Thyroid gland (tissue), 4 donors: Measurements from ENCODE around the gene MRPL27. TPM values are rescaled to one million over a fixed set of nuclear protein-coding genes. Genes with fewer than 3 reads are reported as not detected.
"Not testable (repeated sequence)": the region's sequence is repeated elsewhere in the genome, so short reads cannot be mapped to it uniquely, and the experiment has no call there.

ENCODE experiments used
- DNase-seq, 2 donors: peaks; one replicate each; pipeline ENCODE4 v3.0.0-alpha.2; 2019
- H3K27ac ChIP-seq, 3 donors: fragments of 200-600 bp; sonication (generic); 1 replicate in 2 of 3; 2 replicates in 1 of 3; pipeline ENCODE4 v1.5.1; 2016 to 2019; ENCODE audit warnings: mild to moderate bottlenecking in 1 of 3, moderate library complexity in 1 of 3
- H3K27me3 ChIP-seq: fragments of 200-600 bp; sonication (generic); one replicate; pipeline ENCODE4 v1.5.1; 2019
- H3K36me3 ChIP-seq, 2 donors: fragments of 200-600 bp; sonication (generic); one replicate each; pipeline ENCODE4 v1.5.1; 2016 to 2019
- H3K4me1 ChIP-seq, 2 donors: fragments of 200-600 bp; sonication (generic); one replicate each; pipeline ENCODE4 v1.5.1; 2017 to 2019
- H3K4me3 ChIP-seq, 3 donors: fragments of 200-600 bp; sonication (generic); replicated peaks in 1 of 3; 1 replicate in 2 of 3; 2 replicates in 1 of 3; pipeline ENCODE4 v1.5.1; 2016; ENCODE audit warnings: mild to moderate bottlenecking in 1 of 3
- H3K9me3 ChIP-seq: fragments of 200-600 bp; sonication (generic); one replicate; pipeline ENCODE4 v1.5.1; 2017
- CTCF ChIP-seq, 6 experiments: fragments of 200-600 bp in 3 of 6; fragments of 450-650 bp in 3 of 6; sonication (generic) in 3 of 6; IDR thresholded peaks; one replicate each; pipeline ENCODE4 v1.5.1; 2016 to 2019; ENCODE audit warnings: antibody characterized with exemption in 6 of 6, mild to moderate bottlenecking in 2 of 6, inconsistent platforms in 1 of 6, moderate library complexity in 1 of 6
- POLR2A ChIP-seq, 2 donors: fragments of 450-650 bp; IDR thresholded peaks; one replicate each; pipeline ENCODE4 v1.6.1; 2017; ENCODE audit warnings: antibody characterized with exemption in 2 of 2, mild to moderate bottlenecking in 2 of 2, moderate library complexity in 1 of 2
- WGBS, 2 donors: methylation state at CpG; one replicate each; pipeline ENCODE4 v1.1.5; 2017; 5-methylcytosine and 5-hydroxymethylcytosine counted together
- intact Hi-C: fragments of 100-400 bp; cut with DNase I; formaldehyde crosslinking; loops from one replicate; pipeline ENCODE4 v1.15.1; 2023
- total RNA-seq, 4 donors: library from RNA; depleted of rRNA; stranded (reverse); fragments of >200 nt; gene quantifications; one replicate each; pipeline ENCODE4 v1.2.3, GENCODE V29; 2016

Gene MRPL27
- total RNA-seq, 4 donors from 2014 or later, result 44.6 to 115 (median 80.8) TPM

GRCh38 chr17:50339381-50339780 is 33.6 kb downstream of the MRPL27 start:
- H3K36me3 ChIP-seq, result no peaks in the 10 kb centered on the region
- H3K4me3 ChIP-seq, result no peak overlapping the region
- H3K9me3 ChIP-seq, result no peaks in the 10 kb centered on the region
- no peaks in the 10 kb centered on the region for H3K27me3 ChIP-seq
- no peak for DNase-seq
- TF ChIP-seq POLR2A (IDR thresholded peaks at IDR 0.05) (no peak), CTCF (IDR thresholded peaks at IDR 0.05) (no peak)
- no peaks in the 10 kb centered on the region for H3K4me1 ChIP-seq
- intact Hi-C loops, result no loop called here
- H3K27ac ChIP-seq, result no peak overlapping the region

- no peak for TF ChIP-seq CTCF (IDR thresholded peaks at IDR 0.05)
- no peak for TF ChIP-seq POLR2A (IDR thresholded peaks at IDR 0.05)
- Histone ChIP-seq H3K9me3 (no peaks in the 10 kb centered on the region), H3K27me3 (no peaks in the 10 kb centered on the region), H3K4me1 (no peaks in the 10 kb centered on the region), H3K27ac (no peak overlapping the region), H3K4me3 (no peak overlapping the region), H3K36me3 (no peaks in the 10 kb centered on the region)
- no peak for DNase-seq
- intact Hi-C loops, result no loop called here
These were observed 34.3 kb downstream of the MRPL27 start for GRCh38 chr17:50338645-50339044.

DNA sequence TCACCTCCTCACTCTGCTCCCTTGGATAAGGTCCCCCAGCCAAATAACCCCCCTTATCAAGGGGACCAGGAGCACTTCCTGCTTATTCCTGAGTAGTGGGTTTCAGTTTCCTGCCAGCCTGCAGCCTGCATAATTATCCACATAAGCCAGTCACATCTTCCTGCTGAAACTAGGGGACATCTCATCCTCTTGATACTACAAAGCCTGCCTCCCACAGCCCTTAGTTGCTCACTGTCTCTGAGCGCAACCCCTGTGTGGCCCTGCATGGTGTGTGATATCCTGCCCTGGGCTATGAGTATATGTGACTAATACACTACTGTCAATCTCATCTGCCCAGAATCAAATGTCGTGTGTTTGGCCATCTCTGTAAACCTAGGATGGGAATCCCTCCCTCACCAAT is 35.0 kb downstream of the MRPL27 start:
- Histone ChIP-seq H3K4me3 (no peak overlapping the region), H3K27ac (no peak overlapping the region), H3K9me3 (no peaks in the 10 kb centered on the region), H3K27me3 (no peaks in the 10 kb centered on the region), H3K36me3 (no peaks in the 10 kb centered on the region), H3K4me1 (no peaks in the 10 kb centered on the region)
- WGBS, 2 donors, result 85 to 90% methylated on average over 2 of the region's 2 CpGs
- intact Hi-C loops, result no loop called here
- no peak for TF ChIP-seq POLR2A (IDR thresholded peaks at IDR 0.05)
- no peak for TF ChIP-seq CTCF (IDR thresholded peaks at IDR 0.05)
- DNase-seq, result no peak

DNA sequence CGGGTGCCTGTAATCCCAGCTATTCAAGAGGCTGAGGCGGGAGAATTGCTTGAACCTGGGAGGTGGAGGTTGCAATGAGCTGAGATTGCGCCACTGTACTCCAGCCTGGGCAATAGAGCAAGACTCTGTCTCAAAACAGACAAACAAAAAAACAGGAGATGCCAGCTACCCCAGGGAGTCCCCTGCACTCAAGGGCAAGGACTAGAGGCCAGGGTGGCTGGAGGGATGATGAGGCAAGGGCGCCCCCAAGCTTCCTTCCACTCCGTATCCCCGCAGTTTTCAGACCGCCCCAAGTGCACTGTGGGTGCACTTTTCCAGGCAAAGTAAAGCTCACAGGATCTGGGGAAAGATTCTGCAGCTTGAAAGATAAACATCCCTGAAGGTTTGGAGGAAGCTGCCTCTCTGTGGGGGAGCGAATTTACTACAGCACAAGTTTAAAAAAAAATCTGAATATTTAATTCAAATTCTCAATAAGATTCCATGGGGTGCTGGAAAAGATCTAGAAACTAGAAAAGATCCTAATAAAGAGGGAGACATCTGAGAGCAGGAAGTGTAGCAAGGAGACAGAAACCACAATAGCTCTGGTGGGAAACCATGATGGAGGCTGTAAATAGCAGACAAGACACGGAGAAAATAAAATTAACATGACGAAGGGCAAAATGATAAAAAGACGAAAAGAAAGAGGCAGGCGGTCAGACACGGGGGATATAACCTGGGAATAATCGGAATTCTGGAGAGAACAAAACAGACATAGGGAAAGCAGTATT is 39.5 kb downstream of the MRPL27 start:
- H3K36me3 ChIP-seq, H3K9me3 ChIP-seq, H3K27ac ChIP-seq, intact Hi-C loops, H3K4me3 ChIP-seq, H3K27me3 ChIP-seq, H3K4me1 ChIP-seq, DNase-seq: not testable (repeated sequence)
- WGBS, 2 donors, result 59 to 66% methylated on average over 14 of the region's 14 CpGs

GRCh38 chr17:50332196-50332595 is 40.8 kb downstream of the MRPL27 start:
- Histone ChIP-seq H3K4me3 (no peak overlapping the region), H3K27ac (no peak overlapping the region), H3K9me3 (no peaks in the 10 kb centered on the region), H3K36me3 (no peaks in the 10 kb centered on the region), H3K4me1 (no peaks in the 10 kb centered on the region), H3K27me3 (no peaks in the 10 kb centered on the region)
- no peak for TF ChIP-seq POLR2A (IDR thresholded peaks at IDR 0.05)
- 69 to 70% methylated on average over 6 of the region's 6 CpGs for WGBS, 2 donors
- DNase-seq, result no peak
- intact Hi-C loops, result no loop called here

- DNase-seq, result no peak
- Histone ChIP-seq H3K36me3 (no peaks in the 10 kb centered on the region), H3K27ac (no peak overlapping the region), H3K4me1 (no peaks in the 10 kb centered on the region), H3K4me3 (no peak overlapping the region), H3K9me3 (no peaks in the 10 kb centered on the region), H3K27me3 (no peaks in the 10 kb centered on the region)
- 73 to 80% methylated on average over 4 of the region's 4 CpGs for WGBS, 2 donors
- TF ChIP-seq CTCF (IDR thresholded peaks at IDR 0.05) (no peak), POLR2A (IDR thresholded peaks at IDR 0.05) (no peak)
- intact Hi-C loops, result no loop called here
These were observed 41.7 kb downstream of the MRPL27 start for GRCh38 chr17:50331085-50331791.
